Right cardiac atrium (tissue), 5 donors: ENCODE data around the gene SHROOM4. TPM values are rescaled to one million over a fixed set of nuclear protein-coding genes. Genes with fewer than 3 reads are reported as not detected.
A peak's percentile ranks its signal among the peaks of the same experiment; 100 is the strongest.

Experiments
- ATAC-seq, 2 donors: fragments of 200-7000 bp; cut with Tn5 transposase; one replicate each; pipeline versions ENCODE4 v1.8.0 to v1.9.1; 2020; ENCODE audit warnings: moderate library complexity in 2 of 2, mild to moderate bottlenecking in 1 of 2
- DNase-seq, 3 donors: peaks; one replicate each; pipeline ENCODE4 v3.0.0-alpha.2; 2020
- H3K27ac ChIP-seq: one replicate; pipeline ENCODE4 v1.5.1; 2013; ENCODE audit warnings: mild to moderate bottlenecking, low read length, control low read depth, moderate library complexity
- H3K27me3 ChIP-seq: one replicate; pipeline ENCODE4 v1.6.1; 2013; ENCODE audit not compliant: control insufficient read depth, insufficient read depth
- H3K4me1 ChIP-seq: one replicate; pipeline ENCODE4 v1.6.1; 2013; ENCODE audit warnings: low read length; ENCODE audit not compliant: control insufficient read depth, insufficient read depth
- H3K4me3 ChIP-seq: one replicate; pipeline ENCODE4 v1.5.1; 2013; ENCODE audit warnings: low read length, control low read depth
- H3K9me3 ChIP-seq: one replicate; pipeline ENCODE4 v1.6.1; 2013; ENCODE audit warnings: low read length; ENCODE audit not compliant: control insufficient read depth
- WGBS: extraction: QIAGEN DNeasy Blood & Tissue Kit; methylation state at CpG from one replicate; pipeline ENCODE4 v1.1.7; 2013; 5-methylcytosine and 5-hydroxymethylcytosine counted together
- intact Hi-C, 4 donors: fragments of 100-400 bp; cut with DNase I; formaldehyde crosslinking; loops; one replicate each; pipeline versions ENCODE4 v1.11.0 to v1.14.0; 2022 to 2023
- polyA plus RNA-seq: library from polyadenylated mRNA; stranded (reverse); fragments of 200-250 nt; gene quantifications from one replicate; pipeline ENCODE4 v1.2.3, GENCODE V29; 2013
- total RNA-seq, 4 donors: library from RNA; stranded (reverse); fragmentation: NEBNext Ultra II Directional; extraction: Animal tissue kit (Norgen Biotek cat#: 25700); gene quantifications; one replicate each; pipeline ENCODE4 v1.2.1, GENCODE V29; 2021
- donor health status: healthy with polysubstance abuse.
- donor health status: DM: no; HTN: yes; CAD: no.
- donor health status: DM: no; HTN: no; CAD: no.
- donor health status: DM: no; HTN: yes; CAD: no; lungs with severe emphysema.
- donor health status: DM: yes; HTN: yes; CAD: no.

SHROOM4 gene
- total and polyA plus RNA-seq, 5 donors = 6.2 to 12.9 (median 9.0) TPM

- no peaks in the 10 kb centered on the region for H3K4me1 ChIP-seq
- ATAC-seq = no peak
- no peaks in the 10 kb centered on the region for H3K9me3 ChIP-seq
- intact Hi-C loops = no loop called here
- no peak overlapping the region for H3K27ac ChIP-seq
- 30% methylated on average over 1 of the region's 1 CpG for WGBS
- H3K27me3 ChIP-seq = no peaks in the 10 kb centered on the region
- H3K4me3 ChIP-seq = no peak overlapping the region
- no peak for DNase-seq
Observed at GRCh38 chrX:50780144-50780543, 33.9 kb downstream of the SHROOM4 start.

DNA sequence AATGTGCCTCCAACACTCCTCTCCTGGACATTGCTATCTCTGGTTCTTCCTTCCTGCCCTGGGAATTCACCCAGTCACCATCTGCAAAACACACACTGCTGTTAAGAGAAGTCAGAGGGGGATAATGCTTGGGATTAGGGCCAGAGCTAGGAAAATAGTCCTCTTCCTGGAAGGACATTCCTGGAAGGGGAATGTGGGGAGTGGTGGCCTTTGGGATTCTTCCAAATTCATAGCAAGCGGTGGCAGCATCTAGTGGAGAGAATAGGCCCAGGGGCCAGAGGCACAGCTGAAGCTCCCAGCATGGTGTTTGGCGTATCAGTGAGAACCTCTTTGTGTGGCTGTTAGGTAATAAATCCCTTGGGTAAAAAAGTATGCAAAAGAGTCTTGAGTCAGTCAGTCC is 34.3 kb downstream of the SHROOM4 start:
- H3K4me1 ChIP-seq = no peaks in the 10 kb centered on the region
- ATAC-seq = peak; percentile 57 to 90
- 42% methylated on average over 2 of the region's 2 CpGs for WGBS
- H3K4me3 ChIP-seq = no peak overlapping the region
- intact Hi-C loops = no loop called here
- no peak overlapping the region for H3K27ac ChIP-seq
- no peaks in the 10 kb centered on the region for H3K27me3 ChIP-seq
- H3K9me3 ChIP-seq = no peaks in the 10 kb centered on the region
- DNase-seq = peak in 2 of 3 donors; percentile 14 to 16

- Histone ChIP-seq H3K4me3 (no peak overlapping the region), H3K27me3 (no peaks in the 10 kb centered on the region), H3K27ac (no peak overlapping the region), H3K4me1 (no peaks in the 10 kb centered on the region), H3K9me3 (no peaks in the 10 kb centered on the region)
- ATAC-seq = no peak
- 91% methylated on average over 2 of the region's 2 CpGs for WGBS
- intact Hi-C loops = no loop called here
- DNase-seq = no peak
Observed at GRCh38 chrX:50778272-50778671, 35.7 kb downstream of the SHROOM4 start.

DNA sequence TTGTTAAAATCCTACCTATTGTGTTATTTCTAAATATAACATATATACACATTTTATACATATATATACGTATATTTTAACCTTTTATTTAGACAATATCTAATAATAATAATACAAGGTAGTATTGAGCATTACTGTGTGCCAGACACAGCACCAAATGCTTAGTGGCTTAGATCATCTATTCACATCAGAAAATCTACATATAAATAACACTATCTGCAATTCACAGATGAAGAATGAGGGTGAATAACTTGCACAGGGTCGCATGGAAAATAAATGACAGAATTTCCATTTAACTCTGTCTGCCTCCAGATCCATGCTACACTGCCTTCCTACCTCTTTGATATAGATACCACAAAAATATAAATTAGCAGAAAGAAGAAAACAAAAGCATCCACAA is 37.7 kb downstream of the SHROOM4 start:
- Histone ChIP-seq H3K4me1 (no peaks in the 10 kb centered on the region), H3K27me3 (no peaks in the 10 kb centered on the region), H3K4me3 (no peak overlapping the region), H3K9me3 (no peaks in the 10 kb centered on the region), H3K27ac (no peak overlapping the region)
- ATAC-seq = no peak
- intact Hi-C loops = no loop called here
- WGBS = 80% methylated on average over 2 of the region's 2 CpGs
- no peak for DNase-seq

- no peak overlapping the region for H3K4me3 ChIP-seq
- no peaks in the 10 kb centered on the region for H3K27me3 ChIP-seq
- no peak for DNase-seq
- H3K9me3 ChIP-seq = no peaks in the 10 kb centered on the region
- H3K4me1 ChIP-seq = peaks cover 3% of the 10 kb centered on the region
- no peak overlapping the region for H3K27ac ChIP-seq
- intact Hi-C loops = no loop called here
- WGBS = 95% methylated on average over 2 of the region's 2 CpGs
- ATAC-seq = no peak
Observed at GRCh38 chrX:50771382-50771781, 42.6 kb downstream of the SHROOM4 start.

- ATAC-seq (no peak), DNase-seq (no peak)
- Histone ChIP-seq H3K27ac (no peak overlapping the region), H3K27me3 (no peaks in the 10 kb centered on the region), H3K4me3 (no peak overlapping the region), H3K4me1 (peaks cover 3% of the 10 kb centered on the region), H3K9me3 (no peaks in the 10 kb centered on the region)
- WGBS = 56% methylated on average over 2 of the region's 2 CpGs
- intact Hi-C loops = no loop called here
Observed at GRCh38 chrX:50770702-50771101, 43.3 kb downstream of the SHROOM4 start.

GRCh38 chrX:50769389-50770063 is 44.5 kb downstream of the SHROOM4 start:
- Histone ChIP-seq H3K27ac (no peak overlapping the region), H3K27me3 (no peaks in the 10 kb centered on the region), H3K4me3 (no peak overlapping the region), H3K9me3 (no peaks in the 10 kb centered on the region), H3K4me1 (peaks cover 3% of the 10 kb centered on the region)
- no peak for DNase-seq
- ATAC-seq = no peak
- 93% methylated on average over 5 of the region's 5 CpGs for WGBS
- intact Hi-C loops = no loop called here

GRCh38 chrX:50768801-50769200 is 45.2 kb downstream of the SHROOM4 start:
- intact Hi-C loops = no loop called here
- WGBS = 49% methylated on average over 1 of the region's 1 CpG
- no peak for ATAC-seq

DNA sequence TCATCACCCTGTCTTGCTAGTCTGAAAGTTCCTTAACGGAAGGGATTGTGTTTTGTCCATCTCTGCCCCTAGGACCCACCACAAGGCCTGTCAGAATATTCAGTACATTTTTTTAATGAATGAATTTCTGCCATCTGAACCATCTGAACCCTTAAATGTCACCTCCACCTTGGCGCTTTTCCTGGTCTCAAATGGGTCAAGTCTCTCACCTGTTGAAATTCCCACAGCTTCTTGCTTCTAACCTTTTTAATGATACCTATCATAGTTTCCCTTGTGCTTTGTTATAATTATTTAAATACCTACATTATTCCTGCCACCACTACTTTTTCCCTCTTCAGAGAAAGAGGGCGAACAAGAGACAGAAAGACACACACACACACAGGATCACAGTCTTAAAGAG is 48.0 kb downstream of the SHROOM4 start:
- Histone ChIP-seq H3K9me3 (no peaks in the 10 kb centered on the region), H3K27ac (no peak overlapping the region), H3K27me3 (no peaks in the 10 kb centered on the region), H3K4me1 (peaks cover 3% of the 10 kb centered on the region), H3K4me3 (no peak overlapping the region)
- DNase-seq (no peak), ATAC-seq (no peak)
- 100% methylated on average over 3 of the region's 3 CpGs for WGBS
- intact Hi-C loops = no loop called here

More at GRCh38 chrX:50768801-50769200, 45.2 kb downstream of the SHROOM4 start:
- no peak for DNase-seq
- Histone ChIP-seq H3K27me3 (no peaks in the 10 kb centered on the region), H3K27ac (no peak overlapping the region), H3K4me3 (no peak overlapping the region), H3K9me3 (no peaks in the 10 kb centered on the region), H3K4me1 (peaks cover 3% of the 10 kb centered on the region)

DNA sequence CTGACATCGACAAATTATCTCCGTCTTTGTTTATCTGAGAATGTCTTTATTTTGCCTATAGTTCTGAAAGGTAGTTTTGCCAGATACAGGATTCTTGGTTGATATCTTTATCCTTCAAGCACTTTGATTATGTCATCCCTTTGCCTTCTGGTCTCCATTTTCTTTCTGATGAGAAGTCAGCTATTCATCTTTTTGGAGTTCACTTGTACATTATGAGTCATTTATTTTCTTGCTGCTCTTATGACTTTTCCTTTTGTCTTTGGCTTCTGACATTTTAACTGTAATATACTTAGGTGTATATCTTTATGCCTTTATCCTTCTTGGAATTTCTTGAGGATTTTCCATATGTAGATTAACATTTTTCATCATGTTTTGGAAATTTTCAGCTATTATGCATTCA is 51.4 kb downstream of the SHROOM4 start:
- ATAC-seq = no peak
- Histone ChIP-seq H3K27ac (no peak overlapping the region), H3K27me3 (no peaks in the 10 kb centered on the region), H3K4me1 (no peaks in the 10 kb centered on the region), H3K9me3 (no peaks in the 10 kb centered on the region), H3K4me3 (no peak overlapping the region)
- intact Hi-C loops = no loop called here
- 57% methylated on average over 2 of the region's 2 CpGs for WGBS
- no peak for DNase-seq

- Histone ChIP-seq H3K9me3 (no peaks in the 10 kb centered on the region), H3K27ac (no peak overlapping the region), H3K4me1 (no peaks in the 10 kb centered on the region), H3K4me3 (no peak overlapping the region), H3K27me3 (no peaks in the 10 kb centered on the region)
- 93% methylated on average over 3 of the region's 3 CpGs for WGBS
- ATAC-seq (no peak), DNase-seq (no peak)
- intact Hi-C loops = no loop called here
Observed at GRCh38 chrX:50756276-50756675, 57.7 kb downstream of the SHROOM4 start.

GRCh38 chrX:50751091-50751490 is 62.9 kb downstream of the SHROOM4 start:
- WGBS = 69% methylated on average over 2 of the region's 2 CpGs
- Histone ChIP-seq H3K27ac (no peak overlapping the region), H3K4me3 (no peak overlapping the region), H3K4me1 (no peaks in the 10 kb centered on the region), H3K9me3 (no peaks in the 10 kb centered on the region), H3K27me3 (no peaks in the 10 kb centered on the region)
- no peak for ATAC-seq
- DNase-seq = no peak
- intact Hi-C loops = no loop called here
